ENCODE measurements around the gene TMEM200B.

- no peak for TF ChIP-seq CTCF (IDR thresholded peaks at IDR 0.05)
- no peak for TF ChIP-seq ZFX (IDR thresholded peaks at IDR 0.05; ENCODE audit: borderline replicate concordance)
Observed at GRCh38 chr1:29100487-29100886, 23.2 kb downstream of the TMEM200B start.

Data from 22Rv1 (cell line).